ENCODE results near the gene CTXND1. TPM values are rescaled to one million over a fixed set of nuclear protein-coding genes. Genes with fewer than 3 reads are reported as not detected.
"Not testable (repeated sequence)": the region's sequence is repeated elsewhere in the genome, so short reads cannot be mapped to it uniquely, and the experiment has no call there.

CTXND1 gene
- under 1 TPM in 1 of 2 donors, not detected in 1; 0.05 TPM for total RNA-seq
- long read RNA-seq, donor 1: 0 reads
- long read RNA-seq, donor 2: 0 reads

DNA sequence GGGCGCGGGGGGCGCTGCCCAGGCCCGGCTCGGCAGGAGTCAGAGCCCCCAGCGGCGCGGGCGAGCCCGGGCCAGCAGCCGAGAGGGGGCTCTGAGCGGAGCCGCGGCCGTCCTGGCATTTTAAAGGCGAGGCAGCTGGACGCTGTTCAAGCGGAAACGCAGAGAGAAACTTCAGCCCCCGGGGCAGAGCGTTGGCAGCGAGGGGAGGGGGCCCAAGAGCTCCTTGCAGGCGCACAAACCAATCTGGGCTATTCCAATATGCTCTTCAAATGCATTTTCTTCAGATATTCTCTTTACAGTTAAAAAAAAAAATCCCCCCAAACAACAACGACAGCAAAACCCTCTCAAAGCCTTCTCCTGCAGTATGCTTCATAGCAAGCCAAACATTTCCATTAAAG is at the start of gene CTXND1:
CTXND1 (minus strand) TSS at position 93 of the 398 bp plus-strand sequence. CDS start 50,264 bp downstream, outside the sequence.
- intact Hi-C loops (cut with DNase I): no loop called here
- no peak for DNase-seq (ENCODE audit: low spot score)

DNA sequence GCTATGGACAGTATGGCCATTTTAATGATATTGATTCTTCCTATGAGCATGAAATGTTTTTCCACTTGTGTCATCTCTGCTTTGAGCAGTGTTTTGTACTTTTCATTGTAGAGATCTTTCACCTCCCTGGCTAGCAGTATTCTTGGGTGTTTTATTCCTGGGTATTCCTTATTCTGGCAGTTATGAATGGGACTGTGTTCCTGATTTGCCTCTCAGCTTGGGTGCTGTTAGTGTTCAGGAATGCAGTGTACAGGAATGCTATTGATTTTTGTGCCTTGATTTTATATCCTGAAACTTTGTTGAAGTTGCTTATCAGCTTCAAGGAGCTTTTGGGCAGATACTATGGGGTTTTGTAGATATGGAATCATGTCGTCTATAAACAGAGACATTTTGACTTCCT is 49.5 kb upstream of the CTXND1 start:
- DNase-seq (ENCODE audit: low spot score): no peak
- intact Hi-C loops (cut with DNase I): no loop called here

DNA sequence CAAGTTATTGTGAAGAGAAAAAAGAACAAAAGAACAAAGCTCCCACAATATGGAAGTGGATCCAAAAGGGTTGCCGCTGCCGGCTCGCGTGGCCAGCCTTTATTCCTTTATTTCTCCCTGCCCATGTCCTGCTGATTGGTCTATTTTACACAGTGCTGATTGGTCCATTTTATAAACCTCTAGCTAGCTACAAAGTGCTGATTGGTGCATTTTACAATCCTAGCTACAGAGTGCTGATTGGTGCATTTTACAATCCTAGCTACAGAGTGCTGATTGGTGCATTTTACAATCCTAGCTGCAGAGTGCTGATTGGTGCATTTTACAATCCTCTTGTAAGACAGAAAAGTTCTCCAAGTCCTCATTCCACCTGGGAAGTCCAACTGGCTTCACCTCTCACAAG is 43.8 kb upstream of the CTXND1 start:
- intact Hi-C loops (cut with DNase I); DNase-seq (ENCODE audit: low spot score): not testable (repeated sequence)

DNA sequence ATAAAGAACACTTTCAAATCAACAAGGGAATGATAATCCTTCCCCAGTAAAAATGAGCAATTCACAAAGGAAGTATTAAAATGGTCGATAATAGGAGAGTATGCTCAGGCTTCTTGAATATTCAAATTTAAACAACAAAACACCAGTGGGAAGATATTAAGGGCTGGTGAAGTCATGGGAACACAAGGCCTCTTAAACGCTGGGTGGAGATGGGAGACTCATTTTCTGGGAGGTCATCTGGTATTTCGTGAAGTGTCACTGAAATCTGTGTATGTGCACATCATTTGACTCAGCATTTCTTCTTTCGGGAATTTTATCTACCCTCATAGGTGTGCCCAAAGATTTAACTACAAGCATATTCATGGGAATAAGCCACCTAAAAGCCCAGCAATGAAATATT is 40.1 kb upstream of the CTXND1 start:
- no peak for DNase-seq (ENCODE audit: low spot score)
- intact Hi-C loops (cut with DNase I): no loop called here

DNA sequence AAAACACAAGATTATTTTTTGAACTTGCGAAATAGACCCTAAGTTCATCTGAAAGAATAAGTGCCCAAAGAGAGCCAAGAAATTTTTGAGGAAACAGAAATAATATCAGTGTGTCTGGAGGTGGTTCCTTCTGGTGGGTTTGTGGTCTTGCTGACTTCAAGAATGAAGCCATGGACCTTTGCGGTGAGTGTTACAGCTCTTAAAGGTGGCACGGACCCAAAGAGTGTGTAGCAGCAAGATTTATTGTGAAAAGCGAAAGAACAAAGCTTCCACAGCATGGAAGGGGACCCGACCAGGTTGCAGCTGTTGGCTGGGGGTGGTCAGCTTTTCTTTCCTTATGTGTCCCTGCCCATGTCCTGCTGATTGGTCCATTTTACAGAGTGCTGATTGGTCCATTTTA is 38.9 kb upstream of the CTXND1 start:
- DNase-seq (ENCODE audit: low spot score); intact Hi-C loops (cut with DNase I): not testable (repeated sequence)

DNA sequence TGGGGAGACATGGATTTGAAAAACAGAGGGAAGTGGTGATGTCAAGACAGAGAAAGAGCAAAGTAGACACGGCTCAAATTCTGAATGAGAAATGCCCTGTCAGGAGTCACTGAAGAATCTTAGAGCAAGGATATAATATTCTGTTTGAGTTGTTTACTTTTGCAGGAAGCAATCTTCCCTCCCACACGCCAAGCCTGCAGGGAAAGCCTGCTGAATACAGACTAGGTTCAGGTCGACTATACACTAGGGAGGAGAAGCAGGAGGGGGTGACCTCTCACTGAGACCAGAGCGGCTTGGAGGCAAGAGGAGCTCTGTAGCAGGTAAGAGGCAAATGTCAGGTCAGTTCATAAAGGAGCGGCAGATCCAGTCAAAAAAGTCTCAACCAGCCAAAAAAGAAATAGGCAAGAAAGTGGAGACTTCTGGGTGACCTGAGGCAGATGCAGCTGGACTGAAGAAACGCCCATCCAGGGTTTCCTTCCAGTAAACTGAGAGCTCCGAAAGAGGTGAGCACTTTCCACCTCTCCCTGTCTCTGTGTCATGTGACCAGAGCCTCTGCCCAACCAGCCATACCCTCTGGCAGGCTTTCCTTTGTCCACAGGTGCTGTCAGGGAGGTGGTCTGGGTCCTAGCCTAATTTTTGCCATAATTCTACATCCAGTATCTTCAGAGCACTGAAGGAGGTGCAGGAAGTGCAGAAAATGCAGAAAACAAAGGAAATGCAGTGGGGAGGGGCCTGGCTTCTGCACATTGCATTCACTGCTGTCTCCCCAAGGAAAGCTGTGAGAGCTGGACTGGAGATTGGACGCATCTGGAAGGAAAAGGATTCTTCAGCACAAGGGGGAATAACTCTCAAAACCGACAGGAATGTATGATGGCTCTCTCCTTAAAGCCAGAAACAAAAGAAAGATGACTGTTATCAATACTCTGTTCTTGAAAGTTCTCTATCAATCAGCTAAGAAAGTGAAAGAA is 37.8 kb upstream of the CTXND1 start:
- no peak for DNase-seq (ENCODE audit: low spot score)
- intact Hi-C loops (cut with DNase I): no loop called here

DNA sequence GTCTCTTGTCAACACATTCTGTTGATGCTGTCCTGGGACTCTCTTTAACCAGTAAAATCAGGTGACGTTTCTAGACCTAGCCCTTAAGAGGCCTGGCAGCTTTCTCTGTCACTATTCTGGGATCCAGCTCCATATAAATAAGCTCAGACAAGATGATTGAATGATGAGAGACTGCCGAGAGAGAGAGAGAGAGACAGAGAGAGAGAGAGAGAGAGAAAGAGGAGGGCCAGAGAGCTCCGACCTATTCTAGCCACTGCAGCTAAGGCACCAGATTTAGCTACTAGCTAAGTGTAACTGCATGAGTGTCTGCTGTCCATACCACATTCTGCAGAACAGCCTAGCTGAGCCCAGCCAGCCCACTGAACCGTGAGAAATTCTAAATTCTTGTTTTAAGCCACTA is 36.1 kb upstream of the CTXND1 start:
- no peak for DNase-seq (ENCODE audit: low spot score)
- intact Hi-C loops (cut with DNase I): no loop called here

DNA sequence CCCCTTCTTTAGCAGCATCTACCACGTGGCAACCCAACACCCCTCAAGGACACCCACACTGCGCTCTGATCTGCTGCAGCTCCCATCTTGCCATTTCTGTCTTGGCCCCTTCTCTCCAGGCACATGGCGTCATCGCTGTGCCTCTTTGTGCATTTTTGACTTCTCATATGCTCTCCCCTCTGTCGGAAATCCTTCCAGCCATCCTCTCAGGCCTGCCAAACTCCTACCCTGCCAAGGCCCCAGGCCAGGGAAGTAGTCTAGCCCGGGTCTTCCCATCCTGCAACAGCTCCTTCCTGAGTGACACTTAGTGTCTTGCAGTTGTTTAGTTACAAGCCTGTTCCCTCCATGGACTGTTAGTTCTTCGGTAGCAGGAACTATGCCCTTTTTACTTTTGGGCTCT is 34.0 kb upstream of the CTXND1 start:
- no peak for DNase-seq (ENCODE audit: low spot score)

DNA sequence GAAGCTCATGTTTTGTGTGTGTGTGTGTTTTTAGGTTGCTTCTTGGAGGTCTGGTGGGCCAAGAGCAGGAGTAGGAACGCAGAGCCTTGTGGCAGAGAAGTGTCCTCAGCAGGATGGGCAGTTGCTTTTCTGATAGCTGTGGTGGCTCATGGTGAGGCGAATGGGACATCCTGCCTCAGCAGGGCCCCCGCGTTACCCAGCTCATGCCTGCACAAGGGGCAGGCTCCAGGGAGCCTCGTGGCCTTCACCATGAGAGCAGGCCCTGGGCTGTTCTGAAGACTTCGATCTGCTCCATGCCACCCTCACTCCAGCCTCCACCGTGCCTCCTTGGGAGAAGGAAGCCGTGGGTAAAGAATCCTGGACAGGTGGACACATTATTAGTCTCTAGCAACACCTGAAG is 33.4 kb upstream of the CTXND1 start:
- intact Hi-C loops (cut with DNase I): no loop called here
- no peak for DNase-seq (ENCODE audit: low spot score)

More for the DNA sequence above, 34.0 kb upstream of the CTXND1 start:
- intact Hi-C loops (cut with DNase I): no loop called here

DNA sequence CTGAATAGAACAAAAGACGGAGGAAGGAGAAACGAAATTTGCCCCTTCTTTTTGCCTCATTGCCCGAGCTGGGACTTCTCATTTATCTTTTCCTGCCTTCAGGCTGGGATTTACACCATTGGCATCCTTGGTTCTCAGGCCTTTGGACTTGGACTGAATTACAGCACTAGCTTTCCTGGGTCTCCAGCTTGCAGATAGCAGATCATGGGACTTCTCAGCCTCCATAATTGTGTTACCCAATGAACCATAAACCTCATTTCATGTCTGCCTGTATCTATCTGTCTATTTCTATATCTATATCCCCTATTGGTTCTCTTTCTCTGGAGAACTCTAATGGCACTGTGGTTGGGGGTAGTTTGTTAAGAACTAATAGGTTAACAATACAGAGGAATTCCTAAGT is 31.5 kb upstream of the CTXND1 start:
- intact Hi-C loops (cut with DNase I): no loop called here

DNA sequence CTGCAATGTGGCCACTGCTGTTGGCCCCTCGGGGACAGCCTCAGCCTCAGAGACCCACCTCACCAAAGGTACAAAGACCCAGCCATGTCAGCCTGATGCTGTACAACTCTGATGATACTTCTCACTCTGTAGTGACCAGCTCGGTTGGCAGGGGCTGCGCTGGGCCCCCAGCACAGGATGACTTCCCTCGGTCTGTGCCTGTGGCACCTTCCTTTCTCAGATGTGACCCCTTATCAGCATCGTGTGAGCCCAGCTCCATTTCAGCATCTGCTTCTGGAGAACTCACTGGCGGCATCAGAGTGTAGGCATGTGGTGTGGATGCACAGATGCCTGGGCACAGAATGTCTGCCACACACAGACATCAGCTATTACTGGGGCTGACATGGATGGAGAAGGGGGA is 25.1 kb upstream of the CTXND1 start:
- intact Hi-C loops (cut with DNase I): no loop called here
- DNase-seq (ENCODE audit: low spot score): no peak

More for the DNA sequence above, 31.5 kb upstream of the CTXND1 start:
- no peak for DNase-seq (ENCODE audit: low spot score)

DNA sequence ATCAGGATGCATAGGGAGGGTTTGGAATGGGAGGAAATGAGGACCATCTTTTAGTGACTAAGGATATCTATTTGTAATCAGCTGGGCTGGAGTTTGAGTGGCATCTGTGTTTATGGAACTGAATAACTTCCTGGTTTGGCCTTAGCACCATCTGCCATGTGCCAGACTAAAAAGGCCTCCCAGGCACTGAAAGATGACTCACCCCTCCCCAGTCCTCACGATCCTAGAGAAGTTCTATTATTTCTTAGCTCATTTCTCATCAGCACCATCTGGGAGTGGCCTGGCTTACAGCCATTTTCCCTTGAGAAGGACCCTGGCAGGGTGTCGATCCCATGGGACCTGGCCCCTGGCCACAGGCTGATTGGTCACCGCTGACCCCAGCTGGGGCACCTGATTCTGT is 23.9 kb upstream of the CTXND1 start:
- no peak for DNase-seq (ENCODE audit: low spot score)
- intact Hi-C loops (cut with DNase I): no loop called here

DNA sequence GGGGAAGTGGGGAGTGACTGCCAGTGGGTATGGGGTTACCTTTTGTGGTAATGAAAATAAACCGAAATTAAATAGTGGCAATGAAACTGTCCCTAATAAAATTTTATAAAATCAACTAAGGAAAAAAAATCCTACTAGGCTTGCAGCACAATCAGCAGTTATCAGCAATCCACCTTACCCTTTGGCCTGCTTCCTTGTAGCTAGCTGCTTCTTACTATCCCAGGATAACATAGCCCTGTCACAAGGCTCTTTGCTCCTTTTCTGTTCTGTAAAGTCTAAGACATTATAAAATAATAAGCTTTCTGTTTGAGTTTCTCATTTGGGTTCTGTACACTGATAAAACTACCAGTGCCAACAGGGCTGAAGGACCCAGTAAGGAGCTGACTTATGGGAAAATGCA is 23.0 kb upstream of the CTXND1 start:
- intact Hi-C loops (cut with DNase I): no loop called here

DNA sequence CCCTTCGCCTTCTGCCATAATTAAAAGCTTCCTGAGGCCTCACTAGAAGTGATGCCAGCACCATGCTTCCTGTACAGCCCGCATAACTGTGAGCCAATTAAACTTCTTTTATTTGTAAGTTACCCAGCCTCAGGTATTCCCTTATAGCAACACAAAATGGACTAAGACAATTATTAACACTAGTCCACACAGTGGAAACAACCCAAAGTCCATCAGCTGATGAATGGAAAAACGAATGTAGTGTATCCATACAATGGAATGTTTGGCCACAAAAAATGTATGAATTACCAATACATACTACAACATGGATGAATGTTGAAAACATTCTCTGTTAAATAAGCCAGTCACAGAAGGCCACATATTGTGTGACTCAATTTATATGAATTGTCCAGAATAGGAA is 22.5 kb upstream of the CTXND1 start:
- DNase-seq (ENCODE audit: low spot score): no peak
- intact Hi-C loops (cut with DNase I): no loop called here

More for the DNA sequence above, 23.0 kb upstream of the CTXND1 start:
- DNase-seq (ENCODE audit: low spot score): no peak

DNA sequence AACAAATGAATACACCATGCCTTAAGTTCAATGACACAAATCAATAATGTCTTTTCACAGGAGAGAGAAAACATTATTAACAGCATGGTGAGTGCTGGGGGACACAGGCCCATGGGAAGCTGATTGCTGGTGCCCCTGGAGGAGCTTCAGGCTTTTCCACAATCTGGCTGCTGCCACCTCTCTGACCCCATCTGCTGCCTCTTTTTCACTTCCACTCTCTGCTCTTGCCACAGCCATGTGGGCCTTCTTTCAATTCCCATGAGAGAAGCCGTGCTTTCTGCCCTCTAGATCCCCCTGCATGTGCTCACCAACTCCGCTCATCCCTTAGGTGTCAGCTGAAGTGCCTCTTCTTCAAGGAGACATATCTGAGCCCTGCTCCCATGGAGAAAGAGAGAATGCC is 21.0 kb upstream of the CTXND1 start:
- intact Hi-C loops (cut with DNase I): no loop called here
- DNase-seq (ENCODE audit: low spot score): no peak

DNA sequence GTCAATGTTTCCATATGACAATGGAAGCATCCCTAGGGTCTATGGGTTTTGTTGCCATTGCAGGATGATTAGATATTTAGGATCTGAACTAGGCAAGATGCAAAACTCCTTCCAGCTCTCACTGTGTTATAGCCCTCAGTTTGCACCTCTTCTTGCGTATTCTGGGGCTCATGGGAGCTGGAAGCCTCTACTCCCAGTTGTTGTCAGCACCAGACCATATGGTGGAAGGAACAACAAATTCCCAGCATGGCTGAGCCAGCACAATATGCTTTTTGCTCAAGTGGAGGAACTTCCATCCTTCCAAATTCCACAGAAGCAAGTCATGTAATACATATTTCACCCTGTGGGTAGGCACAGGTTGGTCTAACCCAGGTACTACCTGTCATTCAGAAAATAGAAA is 18.5 kb upstream of the CTXND1 start:
- intact Hi-C loops (cut with DNase I): no loop called here
- DNase-seq (ENCODE audit: low spot score): no peak

DNA sequence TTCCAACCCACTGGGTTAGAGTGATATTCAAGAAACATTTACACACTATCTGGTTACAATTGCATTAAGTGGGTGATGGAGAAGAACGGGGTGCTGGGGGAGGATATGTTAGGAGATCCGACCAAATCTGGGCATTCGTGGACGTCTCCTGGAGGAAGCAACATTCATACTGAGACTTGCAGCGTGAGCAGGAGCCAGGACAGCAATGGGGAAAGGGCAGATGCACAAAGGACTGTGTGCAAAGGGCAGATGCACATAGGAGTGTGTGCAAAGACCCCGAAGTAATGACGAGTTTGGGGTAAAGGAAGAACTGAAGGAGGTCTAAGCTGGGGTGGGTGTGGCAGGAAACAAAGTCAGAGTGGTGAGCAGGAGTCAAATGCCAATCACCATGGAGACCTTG is 16.1 kb upstream of the CTXND1 start:
- intact Hi-C loops (cut with DNase I): no loop called here
- no peak for DNase-seq (ENCODE audit: low spot score)

DNA sequence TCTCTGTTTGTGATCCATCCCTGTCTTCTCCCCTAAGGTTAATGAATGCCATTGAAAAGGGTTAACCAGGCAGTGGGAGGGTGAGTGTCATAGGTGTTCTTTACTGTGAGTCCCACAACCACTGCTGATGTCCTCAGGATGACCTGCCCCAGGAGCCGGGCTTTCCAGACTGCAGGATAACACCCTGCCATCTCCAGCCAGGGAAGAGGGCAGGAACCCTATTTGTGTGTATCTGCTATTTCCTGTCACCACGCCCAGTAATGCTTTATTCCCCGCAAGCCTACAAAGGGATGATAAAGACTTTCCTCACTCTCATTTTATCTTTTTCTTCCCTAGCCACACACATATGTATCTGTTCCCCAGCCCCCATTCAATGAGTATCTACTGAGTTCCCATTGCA is 15.6 kb upstream of the CTXND1 start:
- intact Hi-C loops (cut with DNase I): no loop called here
- DNase-seq (ENCODE audit: low spot score): no peak

DNA sequence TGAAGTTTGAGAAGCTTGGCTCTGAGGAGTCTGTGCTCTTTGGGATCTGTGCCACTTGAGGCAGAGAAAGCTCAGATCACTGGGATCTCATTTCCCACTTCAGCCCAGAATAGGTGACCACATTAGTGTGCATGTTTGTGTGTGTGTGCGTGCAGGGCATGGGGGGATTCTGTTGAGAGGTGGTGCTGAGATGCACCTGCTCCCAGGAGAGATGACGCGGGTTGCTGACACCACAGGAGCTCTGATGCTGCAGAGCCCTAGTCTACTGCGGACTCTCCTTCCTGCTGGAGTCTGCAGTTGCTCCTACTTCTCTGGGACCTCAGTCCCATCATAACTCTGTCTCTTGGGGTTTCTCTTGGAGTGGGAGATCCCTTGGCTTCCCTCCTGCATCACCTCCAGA is 14.7 kb upstream of the CTXND1 start:
- intact Hi-C loops (cut with DNase I): no loop called here
- DNase-seq (ENCODE audit: low spot score): no peak

DNA sequence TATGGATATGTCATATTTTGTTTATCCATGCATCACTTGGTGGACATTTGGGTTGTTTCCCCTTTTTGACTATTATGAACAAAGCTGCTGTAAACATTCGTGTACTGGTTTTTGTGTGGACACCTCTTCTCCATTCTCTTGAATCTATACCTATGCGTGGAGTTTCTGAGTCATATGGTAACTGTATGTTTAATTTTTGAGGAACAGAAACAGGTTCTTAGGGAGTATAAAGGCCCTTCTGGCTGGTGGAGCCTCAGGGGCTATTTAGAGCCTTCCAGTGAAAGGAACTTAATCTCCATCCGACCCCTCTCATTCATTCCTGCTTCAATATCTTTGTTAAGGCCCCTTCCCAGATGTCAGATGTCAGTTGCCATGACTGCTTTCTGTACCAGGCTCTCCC is 14.1 kb upstream of the CTXND1 start:
- no peak for DNase-seq (ENCODE audit: low spot score)
- intact Hi-C loops (cut with DNase I): no loop called here

DNA sequence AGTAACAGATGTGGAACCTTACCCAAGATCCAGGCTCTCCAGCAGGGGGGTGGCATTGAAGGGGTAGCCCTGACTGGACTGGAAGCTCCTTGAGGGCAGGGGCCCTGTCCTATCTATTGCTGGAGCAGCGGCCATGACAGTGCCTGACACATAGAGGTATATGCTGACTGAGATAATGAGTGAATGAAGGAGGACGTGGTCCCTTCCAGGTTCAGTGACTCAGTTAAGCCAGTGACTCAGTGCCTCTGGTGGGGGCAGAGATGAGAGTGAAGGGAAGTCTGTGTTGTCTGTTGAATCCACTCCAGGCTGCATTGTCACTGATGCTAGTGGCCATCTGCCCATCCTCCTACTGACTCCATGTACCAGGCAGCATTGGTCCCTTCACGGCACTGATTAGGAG is 13.0 kb upstream of the CTXND1 start:
- intact Hi-C loops (cut with DNase I): no loop called here
- DNase-seq (ENCODE audit: low spot score): no peak

Data from posterior vena cava (tissue), 2 donors.